Neural cell (in vitro differentiated cells): ENCODE data around the gene BUD23.

Source experiments
- CTCF ChIP-seq: fragments of 450-650 bp; IDR thresholded peaks from 2 replicates; pipeline ENCODE4 v1.5.1; 2014; ENCODE audit warnings: antibody characterized with exemption, mild to moderate bottlenecking, moderate library complexity; ENCODE audit not compliant: poor library complexity, severe bottlenecking
- EP300 ChIP-seq: fragments of 450-650 bp; conservative IDR thresholded peaks from 2 replicates; pipeline ENCODE4 v1.6.1; 2014; ENCODE audit warnings: antibody characterized with exemption, mild to moderate bottlenecking, moderate library complexity; ENCODE audit not compliant: poor library complexity, severe bottlenecking
- EZH2 ChIP-seq: fragments of 200-600, 300-800 bp; shearing (Covaris generic), sonication (generic); IDR thresholded peaks from 2 replicates; pipeline ENCODE4 v1.6.1; 2014; ENCODE audit warnings: antibody characterized with exemption, low read length, borderline replicate concordance, mild to moderate bottlenecking; ENCODE audit not compliant: insufficient read depth, poor library complexity, severe bottlenecking
- POLR2AphosphoS5 ChIP-seq: IDR thresholded peaks from 2 replicates; pipeline ENCODE4 v1.6.1; 2012
- RAD21 ChIP-seq: fragments of 450-650 bp; conservative IDR thresholded peaks from 2 replicates; pipeline ENCODE4 v1.6.1; 2014; ENCODE audit warnings: antibody characterized with exemption, mild to moderate bottlenecking, moderate library complexity
- REST ChIP-seq: IDR thresholded peaks from 2 replicates; pipeline ENCODE4 v1.6.1; 2012; ENCODE audit warnings: borderline replicate concordance

GRCh38 chr7:73712773-73713172 lies 29.4 kb downstream of the BUD23 start:
- no peak for TF ChIP-seq POLR2AphosphoS5
- no peak for TF ChIP-seq CTCF
- no peak for TF ChIP-seq REST
- no peak for TF ChIP-seq EZH2
- TF ChIP-seq RAD21: no peak
- TF ChIP-seq EP300: no peak
